ENCODE measurements around the gene SPA17. TPM values are rescaled to one million over a fixed set of nuclear protein-coding genes. Genes with fewer than 3 reads are reported as not detected.

The SPA17 gene
- total RNA-seq, 1 experiment from 2014 or later = 5.4 TPM

GRCh38 chr11:124657904-124658303, 15.8 kb upstream of the SPA17 start:
- no peaks in the 10 kb centered on the region for H3K36me3 Mint-ChIP-seq (ENCODE audit: insufficient read depth, unreplicated experiment)
- H3K9me3 Mint-ChIP-seq (ENCODE audit: low read depth, unreplicated experiment) = no peaks in the 10 kb centered on the region
- no peak overlapping the region for H3K4me3 Mint-ChIP-seq (ENCODE audit: low read depth, unreplicated experiment)
- no peak overlapping the region for H3K27ac Mint-ChIP-seq (ENCODE audit: unreplicated experiment)
- TF ChIP-seq CTCF (IDR thresholded peaks at IDR 0.05; ENCODE audit: unreplicated experiment) = no peak
- intact Hi-C loops (cut with micrococcal nuclease; ENCODE audit: unreplicated experiment) = no loop called here
- DNase-seq = no peak
- BruUV-seq (replicated peaks) = no TSS peak
- no peaks in the 10 kb centered on the region for H3K4me1 Mint-ChIP-seq (ENCODE audit: low read depth, unreplicated experiment)
- CTCF ChIA-PET = no interaction called here
- H3K27me3 Mint-ChIP-seq (ENCODE audit: unreplicated experiment) = no peaks in the 10 kb centered on the region

- H3K27ac Mint-ChIP-seq (ENCODE audit: unreplicated experiment) = no peak overlapping the region
- CTCF ChIA-PET = no interaction called here
- no peaks in the 10 kb centered on the region for H3K4me1 Mint-ChIP-seq (ENCODE audit: low read depth, unreplicated experiment)
- no peak overlapping the region for H3K4me3 Mint-ChIP-seq (ENCODE audit: low read depth, unreplicated experiment)
- no peak for TF ChIP-seq CTCF (IDR thresholded peaks at IDR 0.05; ENCODE audit: unreplicated experiment)
- no peak for DNase-seq
- intact Hi-C loops (cut with micrococcal nuclease; ENCODE audit: unreplicated experiment) = no loop called here
- H3K9me3 Mint-ChIP-seq (ENCODE audit: low read depth, unreplicated experiment) = no peaks in the 10 kb centered on the region
- BruUV-seq (replicated peaks) = no TSS peak
- no peaks in the 10 kb centered on the region for H3K36me3 Mint-ChIP-seq (ENCODE audit: insufficient read depth, unreplicated experiment)
- H3K27me3 Mint-ChIP-seq (ENCODE audit: unreplicated experiment) = no peaks in the 10 kb centered on the region
Observed at GRCh38 chr11:124658501-124658900, 15.2 kb upstream of the SPA17 start.

GRCh38 chr11:124658986-124659385, 14.7 kb upstream of the SPA17 start:
- BruUV-seq (replicated peaks) = no TSS peak
- no peaks in the 10 kb centered on the region for H3K4me1 Mint-ChIP-seq (ENCODE audit: low read depth, unreplicated experiment)

GRCh38 chr11:124661553-124661952, 12.2 kb upstream of the SPA17 start:
- no TSS peak for BruUV-seq (replicated peaks)
- Mint-ChIP-seq H3K27ac (ENCODE audit: unreplicated experiment) (no peak overlapping the region), H3K36me3 (ENCODE audit: insufficient read depth, unreplicated experiment) (no peaks in the 10 kb centered on the region), H3K4me1 (ENCODE audit: low read depth, unreplicated experiment) (no peaks in the 10 kb centered on the region), H3K9me3 (ENCODE audit: low read depth, unreplicated experiment) (no peaks in the 10 kb centered on the region), H3K27me3 (ENCODE audit: unreplicated experiment) (no peaks in the 10 kb centered on the region), H3K4me3 (ENCODE audit: low read depth, unreplicated experiment) (no peak overlapping the region)
- no peak for TF ChIP-seq CTCF (IDR thresholded peaks at IDR 0.05; ENCODE audit: unreplicated experiment)
- DNase-seq = no peak
- intact Hi-C loops (cut with micrococcal nuclease; ENCODE audit: unreplicated experiment) = no loop called here
- CTCF ChIA-PET = no interaction called here

More at GRCh38 chr11:124658986-124659385, 14.7 kb upstream of the SPA17 start:
- Mint-ChIP-seq H3K27me3 (ENCODE audit: unreplicated experiment) (no peaks in the 10 kb centered on the region), H3K4me3 (ENCODE audit: low read depth, unreplicated experiment) (no peak overlapping the region), H3K36me3 (ENCODE audit: insufficient read depth, unreplicated experiment) (no peaks in the 10 kb centered on the region), H3K9me3 (ENCODE audit: low read depth, unreplicated experiment) (no peaks in the 10 kb centered on the region), H3K27ac (ENCODE audit: unreplicated experiment) (no peak overlapping the region)
- CTCF ChIA-PET = interaction anchor here (0.6 kb wide), 1 partner anchor 1324 kb away, joined by 4 read pairs; no protein-coding TSS in a partner anchor
- intact Hi-C loops (cut with micrococcal nuclease; ENCODE audit: unreplicated experiment) = no loop called here
- no peak for TF ChIP-seq CTCF (IDR thresholded peaks at IDR 0.05; ENCODE audit: unreplicated experiment)
- no peak for DNase-seq
